DMS153 treated with DMSO at 0.1 percent for 48 hours (cell line): ENCODE measurements around the gene PRKN.

Source experiments
- DNase-seq: peaks from one replicate; lab custom pipeline; 2025; ENCODE audit not compliant: unreplicated experiment; lab: John Stamatoyannopoulos, UW

The PRKN gene

GRCh38 chr6:162388383-162388777 is 339.2 kb downstream of the PRKN start:
- DNase-seq, result no peak

- DNase-seq, result no peak
Measured at GRCh38 chr6:162387718-162388382, 339.7 kb downstream of the PRKN start.

- no peak for DNase-seq
Measured at GRCh38 chr6:162385980-162386379, 341.6 kb downstream of the PRKN start.

GRCh38 chr6:162379757-162380409 is 347.7 kb downstream of the PRKN start:
- DNase-seq, result no peak

GRCh38 chr6:162377735-162378134 is 349.8 kb downstream of the PRKN start:
- DNase-seq, result no peak

GRCh38 chr6:162373868-162374267 is 353.7 kb downstream of the PRKN start:
- DNase-seq, result no peak

- DNase-seq, result no peak
Measured at GRCh38 chr6:162373192-162373591, 354.4 kb downstream of the PRKN start.

- no peak for DNase-seq
Measured at GRCh38 chr6:162372106-162372505, 355.5 kb downstream of the PRKN start.

GRCh38 chr6:162371121-162371520 is 356.4 kb downstream of the PRKN start:
- DNase-seq, result no peak

- no peak for DNase-seq
Measured at GRCh38 chr6:162369091-162369490, 358.5 kb downstream of the PRKN start.

GRCh38 chr6:162364488-162364887 is 363.1 kb downstream of the PRKN start:
- DNase-seq, result no peak

GRCh38 chr6:162363757-162364156 is 363.8 kb downstream of the PRKN start:
- DNase-seq, result no peak

GRCh38 chr6:162360901-162361567 is 366.5 kb downstream of the PRKN start:
- no peak for DNase-seq

GRCh38 chr6:162358625-162359024 is 368.9 kb downstream of the PRKN start:
- DNase-seq, result no peak

- DNase-seq, result no peak
Measured at GRCh38 chr6:162345051-162345511, 382.5 kb downstream of the PRKN start.

GRCh38 chr6:162344646-162345010 is 382.9 kb downstream of the PRKN start:
- DNase-seq, result no peak

- no peak for DNase-seq
Measured at GRCh38 chr6:162343936-162344645, 383.5 kb downstream of the PRKN start.

GRCh38 chr6:162343198-162343935 is 384.2 kb downstream of the PRKN start:
- no peak for DNase-seq

GRCh38 chr6:162337412-162337811 is 390.2 kb downstream of the PRKN start:
- no peak for DNase-seq

GRCh38 chr6:162336359-162336758 is 391.2 kb downstream of the PRKN start:
- DNase-seq, result no peak

- DNase-seq, result no peak
Measured at GRCh38 chr6:162332365-162332764, 395.2 kb downstream of the PRKN start.
